GM21360 (cell line): Measurements from ENCODE around the gene PLAAT5.
"Not testable (repeated sequence)": the region's sequence is repeated elsewhere in the genome, so short reads cannot be mapped to it uniquely, and the experiment has no call there.

ENCODE experiments used
- ATAC-seq: cut with Tn5 transposase; IDR thresholded peaks from one replicate; pipeline ENCODE4 v1.9.1; 2021; ENCODE audit warnings: mild to moderate bottlenecking, moderate library complexity; ENCODE audit not compliant: unreplicated experiment

Gene PLAAT5

DNA sequence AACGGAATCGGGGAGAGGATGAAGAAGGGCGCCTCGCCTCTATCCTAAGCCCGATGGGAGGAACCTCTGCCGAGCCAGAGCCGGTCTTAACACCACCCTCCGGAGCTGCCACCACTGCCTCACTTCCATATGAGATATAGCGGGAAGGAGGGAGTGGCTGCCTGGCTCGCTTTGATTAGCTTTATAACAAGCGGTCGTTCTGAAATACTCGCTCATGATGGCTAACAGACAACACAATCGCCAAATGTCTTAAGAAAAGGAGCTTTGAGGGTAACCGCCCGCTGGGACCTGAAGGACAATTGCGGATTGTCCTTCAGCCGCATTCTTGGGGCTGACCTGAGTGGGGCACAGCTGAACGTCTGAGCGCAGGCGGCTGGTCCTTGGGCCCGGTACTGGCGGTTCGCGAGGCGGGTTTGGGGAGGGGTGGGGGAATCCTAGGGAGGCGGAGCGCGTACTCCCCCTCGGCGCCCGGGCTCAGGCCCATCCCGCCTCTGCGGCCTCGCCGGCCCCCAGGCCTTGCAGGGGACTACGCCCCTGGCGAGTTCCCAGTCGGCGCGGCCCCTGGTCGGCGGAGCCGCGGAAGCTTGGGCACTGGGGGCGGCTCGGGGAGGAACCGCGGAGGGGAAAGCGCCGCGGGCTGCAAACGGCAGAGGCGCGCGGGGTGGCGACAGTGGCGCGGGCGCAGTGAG is at the start of gene PLAAT5:
PLAAT5 (minus strand) TSS at position 617 of the 689 bp plus-strand sequence; CDS start at position 484, 133 bp downstream.
- ATAC-seq: no peak

GRCh38 chr11:63537293-63538101 is 46.5 kb upstream of the PLAAT5 start:
- no peak for ATAC-seq

GRCh38 chr11:63536669-63537292 is 45.8 kb upstream of the PLAAT5 start, which contains the start of gene PLAAT4:
Gene PLAAT4 (plus strand): TSS chr11:63536808. CDS start chr11:63536869, 61 bp downstream.
- no peak for ATAC-seq

DNA sequence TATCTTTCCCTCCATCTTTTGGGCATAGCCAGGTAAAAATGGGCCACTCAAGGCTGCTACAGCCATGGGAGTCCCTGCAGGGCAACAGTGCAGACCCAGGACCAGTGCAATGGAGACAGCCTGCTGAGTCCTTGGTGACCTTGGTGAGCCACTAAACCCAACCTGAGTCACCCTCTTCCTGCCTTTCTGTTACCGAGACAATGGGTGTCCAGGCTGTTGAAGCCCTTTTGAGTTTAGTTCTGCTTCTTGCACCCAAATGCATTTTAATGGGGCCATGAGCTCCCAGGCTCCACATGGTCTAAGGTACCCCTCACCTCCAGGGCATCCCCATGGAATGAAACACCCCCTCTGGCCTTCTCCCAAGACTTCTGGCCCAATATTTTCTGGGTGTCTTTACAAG is 44.8 kb upstream of the PLAAT5 start:
- ATAC-seq: no peak

DNA sequence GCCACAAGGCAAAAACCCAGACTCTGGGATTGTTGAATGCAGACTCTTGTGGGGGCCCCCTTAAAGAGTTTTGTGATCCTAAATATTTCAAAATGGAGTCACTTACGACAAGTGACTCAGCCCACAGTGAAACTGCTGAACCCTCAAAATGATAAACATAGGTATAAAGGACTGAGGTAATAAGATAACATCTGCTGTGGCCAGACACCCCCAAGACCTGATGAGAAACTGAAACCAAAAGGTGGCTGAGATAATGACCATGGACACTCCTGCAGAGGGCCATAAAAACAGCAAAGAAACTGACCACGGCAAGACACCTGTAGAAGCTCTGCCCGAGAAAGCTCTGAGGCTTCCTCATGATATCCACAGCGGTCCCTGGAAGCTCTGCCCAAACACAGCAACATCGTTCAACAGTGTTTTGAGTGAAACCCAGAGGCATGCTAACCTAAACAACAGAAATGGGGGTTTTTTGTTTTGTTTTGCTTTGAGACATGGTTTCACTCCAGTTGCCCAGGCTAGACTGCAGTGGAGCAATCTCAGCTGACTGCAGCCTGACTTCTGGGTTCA is 44.0 kb upstream of the PLAAT5 start:
- ATAC-seq: no peak

DNA sequence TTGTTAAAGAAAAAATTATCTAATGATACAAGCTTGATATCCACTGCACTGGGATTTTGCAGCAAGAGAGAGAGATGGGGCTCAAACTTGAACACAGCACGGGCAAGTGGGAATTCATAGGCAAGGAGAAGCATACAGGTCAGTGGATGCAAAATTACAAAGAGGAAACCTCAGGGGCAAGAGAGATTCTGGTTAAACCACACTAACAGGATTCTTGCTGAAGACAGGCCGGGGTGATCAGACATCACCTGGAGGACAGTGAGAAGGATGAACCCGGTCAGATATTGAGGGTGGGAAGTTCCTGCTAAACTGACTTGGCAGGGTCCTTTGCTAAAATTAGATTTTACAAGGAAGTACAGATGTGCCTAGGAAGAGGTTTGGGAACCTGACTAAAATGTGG is 43.1 kb upstream of the PLAAT5 start:
- ATAC-seq: no peak

- no peak for ATAC-seq
These were observed 42.0 kb upstream of the PLAAT5 start for GRCh38 chr11:63532799-63533475.

DNA sequence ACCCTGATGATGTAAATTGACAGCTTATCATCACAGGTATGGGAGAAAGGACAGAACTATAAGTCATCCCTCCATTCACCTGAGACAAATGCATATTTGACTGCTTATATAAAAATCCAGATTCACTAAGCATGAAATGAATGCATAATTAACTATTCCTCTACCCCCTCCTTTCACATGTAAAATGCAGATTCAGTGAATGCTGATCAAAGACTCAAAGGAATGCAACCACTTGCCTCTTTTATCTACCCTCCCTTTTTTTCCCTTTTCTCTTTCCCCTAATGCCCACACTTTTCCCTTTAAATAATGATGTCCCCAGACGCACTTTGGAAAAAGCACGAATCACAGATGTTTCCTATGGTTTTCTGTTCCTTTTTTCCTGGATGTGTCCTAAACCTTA is 41.1 kb upstream of the PLAAT5 start:
- ATAC-seq: no peak

- ATAC-seq: peak; percentile 78
These were observed 40.3 kb upstream of the PLAAT5 start for GRCh38 chr11:63531074-63531792.

- no peak for ATAC-seq
These were observed 39.1 kb upstream of the PLAAT5 start for GRCh38 chr11:63530021-63530420.

DNA sequence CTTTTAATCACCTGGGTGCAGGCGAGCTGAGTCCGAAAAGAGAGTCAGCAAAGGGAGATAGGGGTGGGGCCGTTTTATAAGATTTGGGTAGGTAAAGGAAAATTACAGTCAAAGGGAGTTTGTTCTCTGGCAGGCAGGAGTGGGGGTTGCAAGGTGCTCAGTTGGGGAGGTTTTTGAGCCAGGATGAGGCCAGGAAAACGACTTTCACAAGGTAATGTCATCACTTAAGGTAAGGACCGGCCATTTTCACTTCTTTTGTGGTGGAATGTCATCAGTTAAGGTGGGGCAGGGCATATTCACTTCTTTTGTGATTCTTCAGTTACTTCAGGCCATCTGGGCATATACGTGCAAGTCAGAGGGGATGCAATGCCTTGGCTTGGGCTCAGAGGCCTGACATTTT is 38.4 kb upstream of the PLAAT5 start:
- ATAC-seq: not testable (repeated sequence)

- ATAC-seq: not testable (repeated sequence)
These were observed 37.8 kb upstream of the PLAAT5 start for GRCh38 chr11:63528729-63529278.

- ATAC-seq: not testable (repeated sequence)
These were observed 37.2 kb upstream of the PLAAT5 start for GRCh38 chr11:63528156-63528555.

DNA sequence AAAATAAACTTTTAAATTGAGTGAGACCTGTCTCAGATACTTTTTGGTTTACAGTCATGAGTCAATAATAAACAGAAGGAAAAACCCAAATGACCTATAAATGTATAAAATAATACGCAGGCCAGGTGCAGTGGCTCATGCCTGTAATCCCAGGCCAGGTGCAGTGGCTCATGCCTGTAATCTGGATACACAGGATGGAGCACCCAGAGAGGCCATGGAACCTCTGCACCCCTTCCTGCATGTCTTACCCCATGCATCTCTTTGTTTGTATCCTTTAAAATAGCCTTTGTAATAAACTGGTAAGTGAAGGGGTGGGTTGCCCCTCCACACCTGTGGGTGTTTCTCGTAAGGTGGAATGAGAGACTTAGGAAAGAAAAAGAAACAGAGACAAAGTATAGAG is 36.7 kb upstream of the PLAAT5 start:
- no peak for ATAC-seq

DNA sequence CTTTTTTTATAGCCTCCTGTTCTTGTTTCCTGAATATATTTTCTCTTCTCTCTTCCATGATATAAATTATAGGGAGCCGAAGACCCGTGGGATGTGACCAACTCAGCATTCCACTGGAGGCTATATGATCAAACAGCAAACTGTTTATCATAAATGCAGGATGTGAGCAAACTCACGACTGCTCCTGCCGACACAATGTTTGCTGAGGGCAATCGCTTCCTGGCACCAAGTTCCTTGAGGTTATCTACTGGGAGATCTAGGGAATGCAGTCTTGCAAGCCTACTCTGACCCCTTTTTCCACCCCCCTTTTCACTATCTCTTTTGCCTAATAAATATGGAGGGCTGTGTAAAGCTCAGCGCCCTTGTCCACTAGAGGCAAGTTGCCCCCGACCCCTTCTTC is 32.2 kb upstream of the PLAAT5 start:
- ATAC-seq: no peak

GRCh38 chr11:63521896-63522295 is 30.9 kb upstream of the PLAAT5 start:
- ATAC-seq: no peak

GRCh38 chr11:63520606-63521170 is 29.7 kb upstream of the PLAAT5 start:
- ATAC-seq: no peak

DNA sequence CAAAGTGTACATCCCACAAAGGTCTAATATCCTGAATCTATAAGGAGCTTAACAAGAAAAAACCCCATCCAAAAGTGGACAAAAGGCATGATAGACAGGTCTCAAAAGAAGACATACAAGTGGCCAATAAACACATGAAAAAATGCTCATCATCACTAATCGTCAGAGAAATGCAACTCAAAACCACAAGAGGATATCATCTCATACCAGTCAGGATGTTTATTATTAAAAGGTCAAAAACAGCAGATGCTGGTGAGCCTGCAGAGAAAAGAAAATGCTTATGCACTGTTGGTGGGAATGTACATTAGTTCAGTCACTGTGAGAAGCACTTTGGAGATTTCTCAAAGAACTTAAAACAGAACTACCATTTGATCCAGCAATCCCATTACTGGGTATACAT is 27.6 kb upstream of the PLAAT5 start:
- no peak for ATAC-seq

DNA sequence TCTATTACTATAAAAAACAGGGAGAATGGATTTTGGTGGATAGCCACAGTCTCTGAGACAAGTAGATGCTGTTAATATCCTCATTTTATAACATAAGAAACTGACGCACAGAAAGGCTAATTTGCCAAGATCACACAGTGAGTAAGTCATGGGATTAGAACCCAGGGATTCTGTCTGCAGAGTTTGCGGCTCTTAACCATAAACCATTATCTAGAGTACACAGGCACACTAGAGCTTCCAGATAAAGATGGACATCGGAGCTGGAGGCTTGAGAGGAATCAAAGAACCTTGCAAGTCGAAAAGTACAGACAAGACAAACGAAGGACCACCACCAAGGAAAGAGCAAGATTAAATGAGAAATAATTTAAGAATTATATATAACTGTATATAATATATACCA is 26.2 kb upstream of the PLAAT5 start:
- ATAC-seq: no peak

DNA sequence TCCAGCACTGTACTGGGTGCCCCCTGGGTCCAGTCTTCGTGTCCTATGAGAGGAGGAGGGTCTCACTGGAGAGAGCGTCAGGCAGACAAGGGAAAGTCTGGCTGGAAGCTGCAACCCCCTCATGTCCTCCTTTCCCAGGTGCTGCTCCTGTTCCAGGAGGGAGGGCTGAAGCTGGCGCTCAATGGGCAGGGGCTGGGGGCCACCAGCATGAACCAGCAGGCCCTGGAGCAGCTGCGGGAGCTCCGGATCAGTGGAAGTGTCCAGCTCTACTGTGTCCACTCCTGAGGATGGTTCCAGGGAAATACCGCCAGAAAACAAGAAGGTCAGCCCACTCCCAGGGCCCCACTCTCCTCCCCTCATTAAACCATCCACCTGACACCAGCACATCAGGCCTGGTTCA is 25.1 kb upstream of the PLAAT5 start:
- ATAC-seq: no peak
